ENCODE data around the gene MINAR1. TPM values are rescaled to one million over a fixed set of nuclear protein-coding genes. Genes with fewer than 3 reads are reported as not detected.

The MINAR1 gene
- total RNA-seq, 2 experiments from 2014 or later: 0.11 to 0.14 TPM

DNA sequence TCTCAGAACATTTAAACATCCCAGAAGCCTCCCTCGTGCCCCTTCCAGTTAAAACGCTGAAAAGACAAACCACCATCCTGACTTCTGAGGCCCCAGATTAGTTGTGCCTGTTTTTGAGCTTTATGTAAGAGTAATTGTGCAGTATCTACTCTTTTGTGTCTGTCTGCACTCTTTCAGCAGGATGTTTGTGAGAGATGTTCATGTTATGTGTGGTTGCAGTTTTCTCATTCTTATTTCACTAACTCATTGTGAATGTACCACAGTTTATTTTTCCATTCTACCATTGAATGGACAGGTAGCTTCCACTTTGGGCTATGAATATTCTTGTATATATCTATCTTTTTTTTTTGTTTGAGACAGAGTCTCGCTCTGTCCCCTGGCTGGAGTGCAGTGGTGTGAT lies 40.3 kb downstream of the MINAR1 start:
- POLR2A ChIA-PET: no interaction called here
- H3K4me3 Mint-ChIP-seq: no peak overlapping the region
- ATAC-seq (ENCODE audit: poor library complexity): no peak

DNA sequence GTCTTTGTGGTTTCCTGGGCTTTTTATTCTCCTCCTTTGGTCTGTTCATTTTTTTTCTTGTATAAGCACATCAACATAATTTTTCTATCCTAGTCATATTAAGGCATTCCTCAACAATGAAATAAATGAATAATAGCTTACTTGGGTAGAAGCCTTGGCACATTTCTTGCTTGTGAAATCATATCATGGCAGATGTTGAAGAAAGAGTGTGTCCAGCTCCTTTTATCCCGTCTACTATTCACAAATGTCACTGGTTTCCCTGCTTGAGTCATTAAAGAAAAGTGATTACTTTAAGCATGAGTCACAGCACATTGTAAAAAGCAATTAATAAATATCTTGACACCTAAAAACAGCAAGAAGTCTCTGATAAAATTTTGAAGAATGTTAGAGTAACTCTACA lies 42.1 kb downstream of the MINAR1 start:
- Mint-ChIP-seq H3K27ac (no peak overlapping the region), H3K9me3 (no peaks in the 10 kb centered on the region), H3K27me3 (peaks cover 12% of the 10 kb centered on the region), H3K4me1 (ENCODE audit: low read depth) (peaks cover 5% of the 10 kb centered on the region), H3K4me3 (no peak overlapping the region), H3K36me3 (ENCODE audit: low read depth) (no peaks in the 10 kb centered on the region)
- Histone ChIP-seq H3K9me3 (ENCODE audit: control insufficient read depth in 1 of 2, insufficient read depth in 1 of 2, low read length in 2 of 2) (no peaks in the 10 kb centered on the region), H3K27ac (ENCODE audit: low read depth in 1 of 2, low read length in 2 of 2) (no peak overlapping the region), H3K27me3 (ENCODE audit: control insufficient read depth in 1 of 2, insufficient read depth in 2 of 2, low read length in 2 of 2) (no peaks in the 10 kb centered on the region), H3K4me1 (ENCODE audit: insufficient read depth, low read length) (no peaks in the 10 kb centered on the region), H3K36me3 (ENCODE audit: insufficient read depth, low read length) (no peaks in the 10 kb centered on the region), H3K4me3 (ENCODE audit: low read length) (no peak overlapping the region)
- ChIA-PET POLR2A (no interaction called here), CTCF (no interaction called here)
- TF ChIP-seq, protein P1, sequence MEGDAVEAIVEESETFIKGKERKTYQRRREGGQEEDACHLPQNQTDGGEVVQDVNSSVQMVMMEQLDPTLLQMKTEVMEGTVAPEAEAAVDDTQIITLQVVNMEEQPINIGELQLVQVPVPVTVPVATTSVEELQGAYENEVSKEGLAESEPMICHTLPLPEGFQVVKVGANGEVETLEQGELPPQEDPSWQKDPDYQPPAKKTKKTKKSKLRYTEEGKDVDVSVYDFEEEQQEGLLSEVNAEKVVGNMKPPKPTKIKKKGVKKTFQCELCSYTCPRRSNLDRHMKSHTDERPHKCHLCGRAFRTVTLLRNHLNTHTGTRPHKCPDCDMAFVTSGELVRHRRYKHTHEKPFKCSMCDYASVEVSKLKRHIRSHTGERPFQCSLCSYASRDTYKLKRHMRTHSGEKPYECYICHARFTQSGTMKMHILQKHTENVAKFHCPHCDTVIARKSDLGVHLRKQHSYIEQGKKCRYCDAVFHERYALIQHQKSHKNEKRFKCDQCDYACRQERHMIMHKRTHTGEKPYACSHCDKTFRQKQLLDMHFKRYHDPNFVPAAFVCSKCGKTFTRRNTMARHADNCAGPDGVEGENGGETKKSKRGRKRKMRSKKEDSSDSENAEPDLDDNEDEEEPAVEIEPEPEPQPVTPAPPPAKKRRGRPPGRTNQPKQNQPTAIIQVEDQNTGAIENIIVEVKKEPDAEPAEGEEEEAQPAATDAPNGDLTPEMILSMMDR (IDR thresholded peaks at IDR 0.05): no peak
- DNase-seq (no peak), ATAC-seq (ENCODE audit: poor library complexity) (no peak)
- intact Hi-C loops (cut with DNase I, micrococcal nuclease): no loop called here

More for the DNA sequence above, 40.3 kb downstream of the MINAR1 start:
- H3K4me1 Mint-ChIP-seq (ENCODE audit: low read depth): peaks cover 5% of the 10 kb centered on the region
- H3K27me3 ChIP-seq (ENCODE audit: control insufficient read depth in 1 of 2, insufficient read depth in 2 of 2, low read length in 2 of 2): no peaks in the 10 kb centered on the region
- TF ChIP-seq, protein P1 (IDR thresholded peaks at IDR 0.05): no peak
- H3K36me3 ChIP-seq (ENCODE audit: insufficient read depth, low read length): no peaks in the 10 kb centered on the region
- CTCF ChIA-PET: no interaction called here
- H3K27ac ChIP-seq (ENCODE audit: low read depth in 1 of 2, low read length in 2 of 2): no peak overlapping the region
- no peak overlapping the region for H3K4me3 ChIP-seq (ENCODE audit: low read length)
- no peak for DNase-seq
- no peaks in the 10 kb centered on the region for H3K36me3 Mint-ChIP-seq (ENCODE audit: low read depth)
- no peaks in the 10 kb centered on the region for H3K9me3 Mint-ChIP-seq
- peaks cover 3% of the 10 kb centered on the region for H3K27me3 Mint-ChIP-seq
- intact Hi-C loops (cut with DNase I, micrococcal nuclease): no loop called here
- H3K27ac Mint-ChIP-seq: no peak overlapping the region
- no peaks in the 10 kb centered on the region for H3K9me3 ChIP-seq (ENCODE audit: control insufficient read depth in 1 of 2, insufficient read depth in 1 of 2, low read length in 2 of 2)
- H3K4me1 ChIP-seq (ENCODE audit: insufficient read depth, low read length): no peaks in the 10 kb centered on the region

DNA sequence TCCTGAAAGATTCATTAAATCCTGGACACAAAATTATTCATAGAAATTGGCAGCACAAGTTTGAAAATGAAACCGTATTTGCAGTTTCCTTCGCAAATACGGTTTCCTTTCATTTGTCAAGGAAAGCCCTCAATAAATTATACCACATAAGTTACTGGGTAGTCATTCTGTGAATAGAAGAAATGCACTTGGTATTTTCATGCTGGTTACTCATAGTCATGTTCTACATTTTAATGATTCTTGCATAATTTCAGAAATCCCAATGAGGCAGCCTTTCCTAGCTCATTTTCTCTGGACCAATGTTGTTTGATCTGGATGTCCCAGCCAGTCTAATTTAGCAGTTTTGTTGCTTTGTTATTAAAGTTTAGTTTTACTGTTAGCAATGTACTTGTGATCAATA lies 43.2 kb downstream of the MINAR1 start:
- H3K36me3 Mint-ChIP-seq (ENCODE audit: low read depth): no peaks in the 10 kb centered on the region
- POLR2A ChIA-PET: no interaction called here
- H3K4me1 ChIP-seq (ENCODE audit: insufficient read depth, low read length): no peaks in the 10 kb centered on the region
- H3K4me3 Mint-ChIP-seq: no peak overlapping the region
- H3K4me1 Mint-ChIP-seq (ENCODE audit: low read depth): peaks cover 5% of the 10 kb centered on the region
- no peaks in the 10 kb centered on the region for H3K27me3 ChIP-seq (ENCODE audit: control insufficient read depth in 1 of 2, insufficient read depth in 2 of 2, low read length in 2 of 2)
- no peaks in the 10 kb centered on the region for H3K9me3 ChIP-seq (ENCODE audit: control insufficient read depth in 1 of 2, insufficient read depth in 1 of 2, low read length in 2 of 2)
- intact Hi-C loops (cut with DNase I, micrococcal nuclease): no loop called here
- peaks cover 15% of the 10 kb centered on the region for H3K27me3 Mint-ChIP-seq
- no peak overlapping the region for H3K27ac Mint-ChIP-seq
- CTCF ChIA-PET: no interaction called here
- DNase-seq (no peak), ATAC-seq (ENCODE audit: poor library complexity) (no peak)
- H3K9me3 Mint-ChIP-seq: no peaks in the 10 kb centered on the region
- no peak overlapping the region for H3K4me3 ChIP-seq (ENCODE audit: low read length)
- TF ChIP-seq, protein P1 (IDR thresholded peaks at IDR 0.05): no peak
- H3K27ac ChIP-seq (ENCODE audit: low read depth in 1 of 2, low read length in 2 of 2): no peak overlapping the region
- no peaks in the 10 kb centered on the region for H3K36me3 ChIP-seq (ENCODE audit: insufficient read depth, low read length)
